Pancreas (tissue), 10 donors: Measurements from ENCODE around the gene IRF9. TPM values are rescaled to one million over a fixed set of nuclear protein-coding genes. Genes with fewer than 3 reads are reported as not detected.

Source experiments
- ATAC-seq, 4 donors: fragments of 200-7000 bp; cut with Tn5 transposase; one replicate each; pipeline versions ENCODE4 v1.8.0 to v1.9.1; 2020; ENCODE audit warnings: mild to moderate bottlenecking in 4 of 4, moderate library complexity in 4 of 4
- DNase-seq, 6 donors: peaks; one replicate each; pipeline ENCODE4 v3.0.0-alpha.2; 2020
- FAIRE-seq: peaks from 2 replicates; lab custom pipeline; 2012; peaks lifted over from hg19 to GRCh38; lab: Jason Lieb, UNC
- H3K27ac ChIP-seq, 4 donors: fragments of 200-600 bp; sonication (generic); 1 replicate in 3 of 4; 2 replicates in 1 of 4; pipeline versions ENCODE4 v1.5.0 to v1.8.0; 2020
- H3K27me3 ChIP-seq, 4 donors: fragments of 200-600 bp; one replicate each; pipeline ENCODE4 v1.8.0; 2021
- H3K36me3 ChIP-seq, 3 donors: fragments of 200-600 bp; sonication (generic) in 1 of 3; one replicate each; pipeline versions ENCODE4 v1.5.0 to v1.8.0; 2020 to 2021
- H3K4me1 ChIP-seq, 3 donors: fragments of 200-600 bp; one replicate each; pipeline ENCODE4 v1.8.0; 2021
- H3K4me3 ChIP-seq, 4 donors: fragments of 200-600 bp; sonication (generic) in 2 of 4; one replicate each; pipeline versions ENCODE4 v1.5.0 to v1.8.0; 2020 to 2021
- H3K9me3 ChIP-seq, 4 donors: fragments of 200-600 bp; one replicate each; pipeline ENCODE4 v1.8.0; 2021
- WGBS, 2 donors: extraction: QIAGEN DNeasy Blood & Tissue Kit; methylation state at CpG; one replicate each; pipeline ENCODE4 v1.1.7; 2013; 5-methylcytosine and 5-hydroxymethylcytosine counted together
- intact Hi-C, 3 donors: fragments of 100-400 bp; cut with DNase I; formaldehyde crosslinking; loops; one replicate each; pipeline versions ENCODE4 v1.11.1 to v1.14.2; 2022
- polyA plus RNA-seq, 2 donors: library from polyadenylated mRNA; stranded (reverse); fragments of 200-250 nt; gene quantifications; one replicate each; pipeline ENCODE4 v1.2.3, GENCODE V29; 2013
- total RNA-seq, 6 donors: library from RNA; stranded (reverse); fragmentation: NEBNext Ultra II Directional in 4 of 6; extraction: Animal tissue kit (Norgen Biotek cat#: 25700) in 4 of 6; gene quantifications; one replicate each; pipeline versions ENCODE4 v1.2.1 to v1.2.4, GENCODE V29; 2021 to 2023
- TF ChIP-seq, protein P1 (sequence below), 4 donors: fragments of 200-600 bp; sonication (generic) in 3 of 4; IDR thresholded peaks; one replicate each; pipeline versions ENCODE4 v1.5.0 to v1.8.0; 2021; ENCODE audit warnings: antibody characterized with exemption in 4 of 4
- donor health status: healthy with polysubstance abuse.
- donor health status: DM: no; HTN: no; CAD: no; lungs with moderate emphysema.
- donor health status: DM: no; HTN: no; CAD: no.
- donor health status: control.
- donor health status: control.
- donor health status: Bipolar disorder and iron deficiency.
- donor health status: DM: yes; HTN: yes; CAD: no.
- donor health status: DM: no; HTN: no; CAD: no.
- donor health status: DM: no; HTN: no; CAD: no.
- donor health status: DM: yes; HTN: yes; CAD: no.

IRF9 gene
- total and polyA plus RNA-seq, 8 donors, result 20.3 to 60.8 (median 37.3) TPM

- DNase-seq (no peak), FAIRE-seq (no peak), ATAC-seq (peak in 1 of 4 donors; percentile 0)
- intact Hi-C loops, result no loop called here
- H3K36me3 ChIP-seq, result peaks cover 0 to 16% (median 15%) of the 10 kb centered on the region in 3 donors
- H3K9me3 ChIP-seq, result no peaks in the 10 kb centered on the region
- TF ChIP-seq, protein P1, sequence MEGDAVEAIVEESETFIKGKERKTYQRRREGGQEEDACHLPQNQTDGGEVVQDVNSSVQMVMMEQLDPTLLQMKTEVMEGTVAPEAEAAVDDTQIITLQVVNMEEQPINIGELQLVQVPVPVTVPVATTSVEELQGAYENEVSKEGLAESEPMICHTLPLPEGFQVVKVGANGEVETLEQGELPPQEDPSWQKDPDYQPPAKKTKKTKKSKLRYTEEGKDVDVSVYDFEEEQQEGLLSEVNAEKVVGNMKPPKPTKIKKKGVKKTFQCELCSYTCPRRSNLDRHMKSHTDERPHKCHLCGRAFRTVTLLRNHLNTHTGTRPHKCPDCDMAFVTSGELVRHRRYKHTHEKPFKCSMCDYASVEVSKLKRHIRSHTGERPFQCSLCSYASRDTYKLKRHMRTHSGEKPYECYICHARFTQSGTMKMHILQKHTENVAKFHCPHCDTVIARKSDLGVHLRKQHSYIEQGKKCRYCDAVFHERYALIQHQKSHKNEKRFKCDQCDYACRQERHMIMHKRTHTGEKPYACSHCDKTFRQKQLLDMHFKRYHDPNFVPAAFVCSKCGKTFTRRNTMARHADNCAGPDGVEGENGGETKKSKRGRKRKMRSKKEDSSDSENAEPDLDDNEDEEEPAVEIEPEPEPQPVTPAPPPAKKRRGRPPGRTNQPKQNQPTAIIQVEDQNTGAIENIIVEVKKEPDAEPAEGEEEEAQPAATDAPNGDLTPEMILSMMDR (IDR thresholded peaks at IDR 0.05), result no peak
- H3K27me3 ChIP-seq, result no peaks in the 10 kb centered on the region
- H3K27ac ChIP-seq, result peak overlapping the region; percentile 78 to 89 (median 84)
- H3K4me1 ChIP-seq, result peaks cover 8 to 27% (median 14%) of the 10 kb centered on the region in 3 donors
- peak overlapping the region; percentile 70 to 96 (median 88) for H3K4me3 ChIP-seq
- 2% methylated on average over 9 of the region's 9 CpGs for WGBS, 2 donors
Measured at GRCh38 chr14:24145690-24146452, 15.2 kb upstream of the IRF9 start.

GRCh38 chr14:24146453-24146977 lies 14.6 kb upstream of the IRF9 start, which contains the start of gene PSME2:
Gene PSME2, minus strand, starts transcription at chr14:24146610. Its CDS starts 29 bp downstream, at chr14:24146581.
- H3K4me3 ChIP-seq, result peak within 1 kb of the TSS; percentile 70 to 96 (median 88)
- FAIRE-seq (no peak), ATAC-seq (peak; percentile 75 to 89 (median 82)), DNase-seq (peak; percentile 89 to 98 (median 96))
- TF ChIP-seq, protein P1 (IDR thresholded peaks at IDR 0.05), result no peak
- WGBS, 2 donors, result 0 to 1% methylated on average over 24 to 25 of the region's 25 CpGs
- intact Hi-C loops, result no loop called here
- peaks cover 0 to 23% (median 22%) of the 10 kb centered on the region in 3 donors for H3K36me3 ChIP-seq
- no peaks in the 10 kb centered on the region for H3K9me3 ChIP-seq
- H3K4me1 ChIP-seq, result peaks cover 8 to 27% (median 14%) of the 10 kb centered on the region in 3 donors
- peak within 1 kb of the TSS; percentile 78 to 89 (median 84) for H3K27ac ChIP-seq
- no peaks in the 10 kb centered on the region for H3K27me3 ChIP-seq

DNA sequence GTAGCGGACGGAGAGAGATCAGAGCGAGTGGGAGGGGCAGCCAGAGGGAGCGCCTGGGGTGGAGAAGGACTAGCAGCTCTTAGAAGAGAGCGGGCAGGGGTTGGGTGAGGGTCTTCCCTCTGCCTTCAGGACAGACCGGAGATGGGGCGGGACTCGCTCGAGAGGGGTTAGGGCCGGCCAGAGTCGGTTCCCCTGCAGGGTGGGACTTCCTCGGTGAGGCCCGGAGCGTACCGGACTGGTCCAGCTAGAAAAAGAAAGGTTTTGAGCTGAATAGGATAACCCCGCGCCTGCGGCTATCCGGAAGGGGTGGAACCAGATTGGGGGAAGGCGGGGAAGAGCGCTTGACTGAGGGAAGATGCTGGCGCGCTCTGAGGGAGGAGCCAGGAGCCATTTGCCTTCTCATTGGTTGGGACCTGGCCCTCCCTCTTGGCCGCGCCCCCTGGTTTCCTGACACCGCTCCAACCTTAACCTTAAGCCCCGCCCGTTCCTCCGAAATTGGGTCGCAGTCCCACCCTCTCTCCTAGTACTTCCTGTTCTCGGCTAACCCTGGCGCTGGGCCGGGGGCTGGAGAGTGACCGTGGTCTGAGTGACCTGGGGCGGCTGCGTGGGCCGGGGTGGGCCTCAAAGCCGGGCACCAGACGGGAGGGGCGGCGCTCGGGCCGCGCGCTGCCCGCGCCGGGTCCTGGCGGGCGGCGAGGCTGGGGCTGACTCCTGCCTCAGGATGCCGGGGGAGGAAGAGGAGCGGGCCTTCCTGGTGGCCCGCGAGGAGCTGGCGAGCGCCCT lies 13.9 kb upstream of the IRF9 start, which contains the start of gene RNF31:
Gene RNF31 (plus strand): TSS at position 521 of the 783 bp plus-strand sequence. CDS start 201 bp downstream, at position 722.
- Histone ChIP-seq H3K4me3 (peak within 1 kb of the TSS; percentile 70 to 96 (median 88)), H3K27ac (peak within 1 kb of the TSS; percentile 78 to 89 (median 84)), H3K4me1 (peaks cover 8 to 25% (median 14%) of the 10 kb centered on the region in 3 donors), H3K27me3 (no peaks in the 10 kb centered on the region), H3K9me3 (no peaks in the 10 kb centered on the region), H3K36me3 (peaks cover 0 to 28% (median 26%) of the 10 kb centered on the region in 3 donors)
- intact Hi-C loops, result no loop called here
- 1% methylated on average over 51 to 57 of the region's 57 CpGs for WGBS, 2 donors
- ATAC-seq (peak; percentile 91 to 96 (median 92)), DNase-seq (peak; percentile 92 to 98 (median 98)), FAIRE-seq (peak; percentile 90)
- TF ChIP-seq, protein P1 (IDR thresholded peaks at IDR 0.05), result no peak

DNA sequence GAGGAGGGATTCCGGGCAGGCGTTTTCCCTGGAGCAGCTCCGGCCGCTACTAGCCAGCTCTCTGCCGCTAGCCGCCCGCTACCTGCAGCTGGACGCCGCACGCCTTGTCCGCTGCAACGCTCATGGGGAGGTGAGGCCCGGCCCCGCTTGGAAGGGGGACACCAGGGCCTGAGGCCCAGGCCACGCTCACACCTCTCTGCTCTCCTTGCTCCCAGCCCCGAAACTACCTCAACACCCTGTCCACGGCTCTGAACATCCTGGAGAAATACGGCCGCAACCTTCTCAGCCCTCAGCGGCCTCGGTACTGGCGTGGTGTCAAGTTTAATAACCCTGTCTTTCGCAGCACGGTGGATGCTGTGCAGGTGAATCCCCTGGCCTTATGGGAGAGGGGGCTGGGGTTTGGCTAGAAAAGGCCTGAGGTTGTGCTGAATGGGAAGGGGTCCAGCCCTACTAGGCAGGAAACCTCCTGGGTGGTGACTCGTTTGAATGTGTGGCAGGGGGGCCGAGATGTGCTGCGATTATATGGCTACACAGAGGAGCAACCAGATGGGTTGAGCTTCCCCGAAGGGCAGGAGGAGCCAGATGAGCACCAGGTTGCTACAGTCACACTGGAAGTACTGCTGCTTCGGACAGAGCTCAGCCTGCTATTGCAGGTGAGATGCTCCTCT lies 13.2 kb upstream of the IRF9 start:
- ATAC-seq (no peak), DNase-seq (peak in 2 of 6 donors; percentile 53 to 84), FAIRE-seq (no peak)
- no peaks in the 10 kb centered on the region for H3K27me3 ChIP-seq
- intact Hi-C loops, result no loop called here
- H3K9me3 ChIP-seq, result no peaks in the 10 kb centered on the region
- peak overlapping the region; percentile 58 to 87 (median 72) for H3K27ac ChIP-seq
- 3 to 5% methylated on average over 27 to 29 of the region's 29 CpGs for WGBS, 2 donors
- peaks cover 8 to 22% (median 14%) of the 10 kb centered on the region in 3 donors for H3K4me1 ChIP-seq
- H3K36me3 ChIP-seq, result peaks cover 0 to 34% (median 26%) of the 10 kb centered on the region in 3 donors
- peak overlapping the region; percentile 70 to 96 (median 88) for H3K4me3 ChIP-seq
- TF ChIP-seq, protein P1 (IDR thresholded peaks at IDR 0.05), result no peak
